SHP77 (cell line): ENCODE data around the gene SOX2.

ENCODE experiments used
- DNase-seq, 2 experiments: peaks; one replicate each; lab custom pipeline; 2025; lab: John Stamatoyannopoulos, UW

The SOX2 gene

DNA sequence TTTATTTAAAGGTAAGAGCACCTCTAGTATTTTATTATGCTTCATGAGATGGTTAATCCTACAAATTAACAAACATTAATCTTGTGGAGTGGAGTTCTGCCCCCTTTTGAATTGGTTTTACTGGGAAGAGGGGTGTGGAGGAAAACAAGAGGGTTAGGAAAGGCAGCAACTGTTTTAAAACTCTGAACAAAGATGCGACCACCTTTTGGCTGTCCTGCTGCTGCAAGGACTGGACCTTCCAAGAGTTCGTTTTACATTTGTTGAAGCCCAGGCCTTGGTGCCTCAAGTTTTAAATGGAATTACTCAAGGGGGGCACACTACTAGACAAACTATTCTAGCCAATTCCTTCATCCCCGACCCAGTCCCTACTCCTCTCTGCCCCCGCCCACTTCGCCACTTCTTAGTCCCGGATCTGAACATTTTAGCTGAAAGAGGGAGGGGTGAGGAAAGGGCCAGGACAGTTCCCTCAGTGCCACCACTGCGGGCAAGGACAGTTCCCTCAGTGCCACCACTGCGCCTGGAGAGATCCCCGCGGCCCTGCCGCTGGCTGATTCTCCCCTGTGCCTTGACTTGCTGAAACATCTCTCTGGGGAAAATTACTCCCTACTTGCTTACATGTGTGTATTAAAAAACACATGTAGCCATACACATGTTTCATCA is 11.2 kb downstream of the SOX2 start:
- no peak for DNase-seq

DNA sequence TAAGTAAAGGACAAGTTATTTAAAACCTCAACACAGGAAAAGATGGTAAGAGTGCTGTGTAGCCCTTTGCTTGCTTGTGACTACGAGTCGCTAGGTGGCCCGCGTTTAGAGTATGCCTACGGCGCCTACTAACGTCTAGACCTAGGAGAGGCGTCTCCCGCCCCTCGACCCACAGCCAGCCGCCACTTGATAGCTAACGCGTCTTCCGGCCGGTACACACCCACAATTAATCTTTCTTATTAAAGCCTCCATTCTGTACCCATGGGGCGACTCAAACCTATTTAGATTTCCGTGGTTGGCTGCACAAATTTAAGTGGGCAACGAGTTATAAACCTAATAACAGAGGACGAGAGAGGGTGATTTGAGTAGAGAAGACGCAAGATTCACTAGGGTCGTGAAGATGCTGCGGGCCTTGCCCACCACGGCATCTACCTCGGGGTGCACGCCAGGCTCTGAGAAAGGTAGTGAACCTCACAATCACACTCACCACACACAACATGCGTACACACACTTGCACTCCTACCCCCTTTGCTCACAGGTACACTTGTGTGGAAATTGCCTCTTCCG is 12.0 kb downstream of the SOX2 start:
- DNase-seq, result no peak

DNA sequence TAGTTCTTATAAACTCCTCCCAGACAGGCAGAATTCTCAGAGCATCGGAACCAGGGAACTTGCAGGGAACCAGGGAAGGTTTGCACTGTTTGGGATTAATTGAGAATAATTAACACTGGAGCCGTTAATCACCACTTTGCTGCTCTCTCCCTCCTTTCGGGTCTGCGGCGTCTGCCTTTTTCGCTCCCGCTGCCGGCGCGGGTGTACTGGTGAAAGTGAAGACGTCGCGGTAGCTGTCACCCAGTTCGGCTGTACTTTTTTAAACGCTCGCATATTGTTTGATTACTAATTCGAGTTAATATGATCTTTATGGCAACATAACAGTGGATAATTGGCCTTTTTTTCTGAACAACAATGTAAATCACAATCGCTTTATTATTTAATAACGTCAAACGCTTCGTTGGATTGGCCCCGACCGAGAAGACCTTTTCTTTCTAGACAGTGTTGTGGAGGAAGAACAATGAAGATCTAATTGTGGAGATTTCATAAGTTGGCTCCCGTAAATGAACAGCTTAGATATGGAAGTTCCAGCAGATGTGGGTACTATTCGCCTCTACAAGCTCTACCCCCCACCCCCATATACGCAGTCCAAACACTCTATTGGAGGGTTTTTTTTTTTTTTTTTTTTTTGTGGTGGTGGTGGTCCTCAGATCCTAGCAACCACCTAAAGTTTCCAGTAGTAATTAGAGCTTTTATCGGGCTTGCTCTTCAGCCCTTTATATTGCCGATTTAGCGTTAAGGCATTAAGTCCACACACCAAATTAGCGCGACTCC is 12.7 kb downstream of the SOX2 start:
- DNase-seq, result no peak

GRCh38 chr3:181725131-181725731 is 13.5 kb downstream of the SOX2 start:
- DNase-seq, result no peak

GRCh38 chr3:181725830-181726229 is 14.1 kb downstream of the SOX2 start:
- DNase-seq, result no peak

DNA sequence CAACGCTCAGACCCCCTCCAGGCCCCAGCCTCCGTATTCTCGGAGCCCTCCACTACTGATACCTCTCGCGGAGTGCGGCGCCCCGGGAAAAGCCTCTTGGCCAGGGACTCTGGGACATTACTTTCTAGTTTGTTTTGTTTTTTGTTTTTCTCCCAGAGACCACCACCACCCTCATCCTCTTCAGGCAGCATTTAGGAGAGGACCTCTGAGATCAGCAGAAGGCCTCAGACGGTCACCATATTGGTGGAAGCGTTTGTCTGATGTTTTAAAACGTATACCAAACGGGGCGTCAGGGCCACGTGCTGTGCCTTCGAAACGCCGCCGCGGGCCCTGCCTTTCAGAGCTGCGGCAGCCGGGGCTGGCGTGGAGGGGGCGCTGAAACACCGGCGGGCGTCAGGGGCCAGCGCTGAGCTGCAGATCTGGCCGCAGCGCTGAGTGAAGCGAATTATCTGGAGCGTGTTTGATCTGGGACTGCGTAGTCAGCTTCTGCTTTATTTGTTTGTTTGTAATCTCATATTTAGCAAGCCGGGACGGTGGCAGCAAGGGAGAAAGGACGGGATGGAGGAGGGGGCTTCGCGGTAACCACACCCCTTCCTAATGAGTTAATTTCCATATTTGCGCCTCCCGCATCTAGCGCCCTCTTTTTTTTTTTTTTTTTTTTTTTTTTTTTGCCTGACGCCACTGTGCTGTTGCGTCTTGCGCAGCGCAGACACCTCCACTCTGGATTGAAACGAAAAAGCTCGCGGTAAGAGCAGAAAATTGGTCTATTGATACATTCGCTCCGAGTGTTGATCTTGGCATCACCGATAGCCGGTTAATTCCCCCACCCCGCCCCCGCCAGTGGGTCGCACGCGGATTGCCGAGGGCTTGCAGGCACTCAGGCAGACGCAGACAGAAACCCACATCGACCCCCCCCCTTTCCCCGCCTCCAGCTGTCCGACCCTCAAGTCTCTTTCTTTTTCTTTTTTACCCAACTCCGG is 14.9 kb downstream of the SOX2 start:
- DNase-seq, result no peak

DNA sequence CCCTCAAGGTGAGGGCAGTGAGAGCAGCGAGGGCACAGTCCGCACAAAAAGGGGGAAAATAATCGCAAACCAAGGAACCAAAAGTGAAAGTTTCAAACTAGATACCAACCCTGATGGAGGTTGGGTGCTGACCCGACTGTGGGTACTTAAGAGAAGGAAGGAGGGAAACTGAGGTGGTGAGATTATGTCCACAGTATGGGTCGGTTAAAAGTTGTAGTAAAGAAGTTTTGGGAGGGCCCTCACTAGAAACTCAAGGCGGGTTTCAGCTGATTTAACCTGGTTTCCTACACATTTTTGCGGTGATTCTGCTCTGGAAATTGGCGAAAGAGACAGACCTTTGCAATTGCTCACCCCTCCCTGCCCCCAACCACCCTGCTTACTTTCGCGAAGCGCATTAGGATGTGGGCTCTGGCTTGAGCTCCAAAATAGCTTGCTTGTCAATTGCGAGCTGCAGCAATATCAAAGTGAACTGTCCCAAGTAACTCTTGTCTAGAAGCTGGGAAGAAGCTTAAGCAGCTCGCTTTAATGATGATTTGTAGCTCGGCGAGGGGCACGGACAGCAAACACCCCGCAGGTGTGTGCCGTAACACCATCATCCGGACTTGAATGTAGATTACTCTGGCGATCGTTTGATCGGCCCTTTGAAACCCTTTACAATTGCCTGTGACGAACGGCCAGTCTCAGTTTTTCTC is 15.8 kb downstream of the SOX2 start:
- DNase-seq, result no peak

GRCh38 chr3:181728470-181729340 is 17.0 kb downstream of the SOX2 start:
- no peak for DNase-seq

- DNase-seq, result no peak
These were observed 17.7 kb downstream of the SOX2 start for GRCh38 chr3:181729341-181729869.

DNA sequence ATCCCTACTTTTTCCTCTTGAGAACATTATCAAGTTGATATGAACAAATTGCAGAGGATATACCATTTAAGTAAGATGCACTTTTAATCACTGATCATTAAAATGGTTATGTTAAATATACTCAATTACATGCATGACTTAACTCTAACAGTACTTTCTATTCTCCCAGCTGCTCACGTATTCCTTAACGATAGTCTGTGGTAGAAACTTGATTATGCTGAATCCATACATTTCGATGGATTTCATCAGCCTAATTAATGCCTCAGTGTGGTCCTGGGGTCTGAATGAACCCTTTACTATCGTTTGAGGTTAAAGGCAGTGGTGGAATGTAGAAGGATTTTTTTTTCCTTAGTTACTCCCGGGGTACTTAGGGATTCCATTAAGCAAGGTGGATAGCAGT is 18.6 kb downstream of the SOX2 start:
- no peak for DNase-seq

DNA sequence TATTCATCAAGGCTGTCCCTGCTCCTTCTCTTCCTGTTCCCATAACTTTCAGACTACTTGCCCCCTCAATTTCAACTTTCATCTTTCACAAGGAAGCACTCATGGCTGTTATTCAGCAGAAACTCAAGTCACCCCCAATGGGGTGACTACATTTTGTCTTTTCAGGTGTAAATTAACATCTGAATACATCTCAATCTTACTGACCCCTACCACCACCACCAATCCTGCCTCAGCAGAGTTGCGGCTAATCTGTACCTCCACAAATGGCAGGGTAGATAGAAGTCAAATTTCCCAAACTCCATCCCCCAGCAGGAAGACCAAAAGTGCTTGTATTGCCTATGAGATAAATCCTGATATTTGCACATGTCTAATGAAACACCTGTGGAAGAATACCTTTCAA is 19.2 kb downstream of the SOX2 start:
- DNase-seq, result no peak

DNA sequence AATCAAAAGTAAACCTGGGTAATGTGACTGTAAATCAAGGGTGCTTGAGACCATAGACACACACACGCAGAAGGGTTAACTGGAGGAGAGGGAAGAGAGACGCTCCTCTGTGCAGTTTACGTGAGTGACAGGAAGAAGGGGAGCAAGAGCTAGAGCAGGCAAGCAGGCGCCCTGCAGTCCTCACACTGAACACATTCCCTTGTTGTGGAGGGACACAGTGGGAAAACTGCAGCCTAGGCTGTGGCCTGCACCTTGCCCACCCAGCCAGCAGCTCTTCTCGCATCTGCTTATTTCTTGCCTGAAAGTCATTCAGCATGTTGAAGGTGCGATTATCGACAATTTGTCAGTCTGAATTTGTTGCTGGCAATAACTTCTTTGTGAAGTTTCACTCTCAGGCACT is 24.2 kb downstream of the SOX2 start:
- DNase-seq, result no peak

- DNase-seq, result no peak
These were observed 26.8 kb downstream of the SOX2 start for GRCh38 chr3:181738551-181738950.

GRCh38 chr3:181739628-181740027 is 27.9 kb downstream of the SOX2 start:
- no peak for DNase-seq

DNA sequence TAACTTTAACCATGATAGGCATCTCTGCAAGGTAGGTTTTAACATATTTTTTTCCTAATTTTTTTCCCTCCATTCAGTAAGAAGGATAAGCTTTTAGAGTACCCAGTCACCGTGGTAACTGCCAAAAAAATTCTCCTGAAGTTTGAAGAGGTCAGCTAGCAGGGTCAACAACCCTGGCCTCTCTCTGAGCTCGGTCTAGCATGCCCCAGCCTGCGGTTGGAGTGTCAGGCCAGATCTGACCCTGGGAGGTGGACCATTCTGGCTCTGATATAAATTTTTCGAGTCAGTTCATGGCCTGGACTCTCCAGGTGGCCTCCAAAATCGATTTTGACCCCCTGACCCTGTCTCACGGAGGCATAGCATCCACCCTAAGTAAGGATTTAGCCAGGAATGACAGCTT is 29.7 kb downstream of the SOX2 start:
- no peak for DNase-seq

DNA sequence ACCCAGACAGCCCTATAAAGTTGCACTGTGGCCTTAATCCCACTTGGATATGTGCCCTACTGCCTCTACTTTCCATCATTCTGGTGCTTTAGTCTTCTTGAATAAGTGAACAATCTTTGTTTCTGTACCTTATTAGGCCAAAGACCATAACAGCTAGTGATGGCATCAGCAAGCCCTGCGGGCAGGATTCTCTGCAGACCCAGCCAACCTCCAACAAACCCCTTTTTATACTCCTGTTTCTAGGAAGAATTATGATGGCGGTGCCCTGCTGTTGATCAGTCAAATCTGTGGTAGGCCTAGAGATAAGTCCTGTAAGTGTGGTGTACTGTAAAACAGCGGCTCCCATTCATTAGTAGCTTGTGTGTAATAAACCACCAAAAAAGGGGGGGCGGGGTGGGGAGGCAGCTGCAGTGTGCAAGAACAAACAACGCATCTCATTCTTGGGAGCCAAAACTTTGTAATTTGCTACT is 40.5 kb downstream of the SOX2 start:
- peak; percentile 24 to 29 for DNase-seq

- DNase-seq, result no peak
These were observed 41.7 kb downstream of the SOX2 start for GRCh38 chr3:181753391-181753790.

DNA sequence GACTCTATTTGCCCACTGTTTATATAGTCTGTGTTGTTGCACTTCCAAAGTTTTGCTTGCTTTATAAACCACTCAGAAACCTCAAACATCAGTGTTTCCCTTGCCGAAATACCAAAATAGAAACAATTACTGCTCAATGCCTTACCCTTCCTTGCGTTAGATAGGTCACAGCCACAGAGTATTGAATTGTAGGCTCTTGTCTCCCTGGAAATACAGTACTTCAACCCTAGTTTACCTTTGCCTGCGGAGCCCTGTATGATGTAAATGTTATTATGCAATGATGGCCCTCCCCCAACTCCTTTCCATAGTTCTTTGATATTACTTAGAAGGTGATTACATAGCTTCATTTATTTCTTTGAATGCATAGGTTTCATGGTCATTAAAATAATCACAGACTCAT is 44.2 kb downstream of the SOX2 start:
- peak; percentile 14 to 26 for DNase-seq

DNA sequence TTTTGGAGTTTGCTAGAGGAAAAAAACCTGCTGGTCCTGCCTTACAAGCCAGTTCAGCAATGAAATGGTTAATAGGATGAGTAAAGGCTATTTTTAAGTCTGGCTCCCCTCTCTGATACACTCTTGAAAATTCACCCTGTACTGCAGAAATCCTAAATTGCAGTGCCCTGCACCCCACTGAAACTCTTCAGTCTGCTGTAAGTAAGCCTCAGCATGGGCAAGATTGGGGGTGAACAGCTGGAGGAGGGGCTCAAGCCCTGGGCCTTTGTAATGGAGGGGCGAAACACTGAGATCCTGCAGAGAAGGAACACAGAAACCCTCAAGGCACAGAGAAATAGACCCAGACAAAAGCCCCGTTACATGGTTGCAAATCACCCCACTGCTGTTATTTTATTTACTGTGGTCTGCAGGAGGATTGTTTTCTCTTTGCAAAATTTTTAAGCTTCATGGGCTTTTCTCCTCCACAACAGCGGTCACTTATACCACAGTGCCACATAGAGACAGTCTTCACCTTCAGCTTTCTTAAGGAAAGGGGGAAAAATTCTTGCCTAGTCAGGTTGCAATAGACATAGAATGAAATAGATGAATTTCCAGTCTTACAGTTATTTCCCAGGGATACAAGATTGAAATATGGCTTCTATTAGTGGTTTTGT is 45.0 kb downstream of the SOX2 start:
- peak in 1 of 2 experiments; percentile 12 for DNase-seq
